Measurements from ENCODE around the gene PKN1. TPM values are rescaled to one million over a fixed set of nuclear protein-coding genes. Genes with fewer than 3 reads are reported as not detected.

PKN1 gene
- total and polyA plus RNA-seq, 4 donors = 84.3 to 197 (median 121) TPM

DNA sequence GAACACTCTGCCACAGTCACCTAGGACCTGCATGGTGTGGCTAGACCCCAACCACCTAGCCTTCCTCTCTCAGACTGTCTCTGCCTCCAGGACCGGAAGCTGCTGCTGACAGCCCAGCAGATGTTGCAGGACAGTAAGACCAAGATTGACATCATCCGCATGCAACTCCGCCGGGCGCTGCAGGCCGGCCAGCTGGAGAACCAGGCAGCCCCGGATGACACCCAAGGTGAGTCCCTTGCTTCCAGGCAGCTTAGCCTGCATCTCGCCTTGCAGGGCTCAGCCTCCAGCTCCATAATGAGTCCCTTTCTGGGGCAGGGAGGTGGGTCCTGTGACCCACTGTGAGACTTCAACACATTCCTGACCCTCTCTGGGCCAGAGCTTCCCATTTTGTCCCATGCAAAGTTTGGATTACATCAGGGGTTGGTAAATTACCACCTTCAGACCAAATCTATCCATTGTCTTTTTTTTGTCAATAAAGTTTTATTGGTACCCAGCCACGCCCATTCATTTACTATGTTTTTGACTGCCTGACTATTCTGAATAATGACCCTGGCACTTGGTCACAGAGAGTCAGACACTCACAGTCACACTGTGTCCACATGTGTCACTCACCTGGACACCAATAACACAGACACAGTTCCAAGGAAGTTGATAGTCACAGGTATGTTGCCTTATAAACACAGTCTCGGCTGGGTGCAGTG is 13.4 kb downstream of the PKN1 start:
- Histone ChIP-seq H3K4me1 (ENCODE audit: control insufficient read depth in 5 of 5, insufficient read depth in 5 of 5, low read length in 5 of 5) (no peaks in the 10 kb centered on the region), H3K4me3 (no peak overlapping the region), H3K9ac (ENCODE audit: insufficient read depth in 1 of 2, low read length in 2 of 2) (no peak overlapping the region), H3K27ac (ENCODE audit: low read depth in 1 of 2, low read length in 1 of 2) (no peak overlapping the region), H3K36me3 (ENCODE audit: control insufficient read depth in 4 of 4, insufficient read depth in 4 of 4, low read length in 4 of 4) (peaks cover 38 to 73% (median 53%) of the 10 kb centered on the region in 4 donors), H3K27me3 (ENCODE audit: control insufficient read depth in 3 of 3, insufficient read depth in 3 of 3, low read length in 2 of 3) (no peaks in the 10 kb centered on the region), H3K9me3 (ENCODE audit: control insufficient read depth in 4 of 4, insufficient read depth in 3 of 4, low read length in 3 of 4) (no peaks in the 10 kb centered on the region)
- no peak for DNase-seq
- 98 to 99% methylated on average over 10 of the region's 10 CpGs for WGBS, 2 donors
- ATAC-seq (ENCODE audit: insufficient read depth, low FRiP score) = no peak
- TF ChIP-seq, protein P1, sequence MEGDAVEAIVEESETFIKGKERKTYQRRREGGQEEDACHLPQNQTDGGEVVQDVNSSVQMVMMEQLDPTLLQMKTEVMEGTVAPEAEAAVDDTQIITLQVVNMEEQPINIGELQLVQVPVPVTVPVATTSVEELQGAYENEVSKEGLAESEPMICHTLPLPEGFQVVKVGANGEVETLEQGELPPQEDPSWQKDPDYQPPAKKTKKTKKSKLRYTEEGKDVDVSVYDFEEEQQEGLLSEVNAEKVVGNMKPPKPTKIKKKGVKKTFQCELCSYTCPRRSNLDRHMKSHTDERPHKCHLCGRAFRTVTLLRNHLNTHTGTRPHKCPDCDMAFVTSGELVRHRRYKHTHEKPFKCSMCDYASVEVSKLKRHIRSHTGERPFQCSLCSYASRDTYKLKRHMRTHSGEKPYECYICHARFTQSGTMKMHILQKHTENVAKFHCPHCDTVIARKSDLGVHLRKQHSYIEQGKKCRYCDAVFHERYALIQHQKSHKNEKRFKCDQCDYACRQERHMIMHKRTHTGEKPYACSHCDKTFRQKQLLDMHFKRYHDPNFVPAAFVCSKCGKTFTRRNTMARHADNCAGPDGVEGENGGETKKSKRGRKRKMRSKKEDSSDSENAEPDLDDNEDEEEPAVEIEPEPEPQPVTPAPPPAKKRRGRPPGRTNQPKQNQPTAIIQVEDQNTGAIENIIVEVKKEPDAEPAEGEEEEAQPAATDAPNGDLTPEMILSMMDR (IDR thresholded peaks at IDR 0.05; ENCODE audit: control extremely low read depth, extremely low read depth) = no peak

DNA sequence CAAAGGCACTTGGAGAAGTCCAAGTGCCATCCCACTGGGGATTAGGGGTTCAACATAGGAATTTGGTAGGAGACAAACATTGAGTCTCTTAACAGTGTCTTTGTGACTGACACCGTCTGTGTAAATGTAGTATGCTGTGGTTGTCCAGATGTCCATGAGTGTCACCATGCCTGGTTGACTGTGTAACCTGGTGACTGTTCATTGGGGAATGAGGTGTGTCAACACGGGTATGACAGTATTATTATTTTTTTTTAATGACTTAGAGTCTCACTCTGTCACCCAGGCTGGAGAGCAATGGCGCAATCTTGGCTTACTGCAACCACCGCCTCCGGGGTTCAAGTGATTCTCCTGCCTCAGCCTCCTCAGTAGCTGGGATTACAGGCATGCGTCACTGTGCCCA is 16.2 kb downstream of the PKN1 start:
- H3K4me3 ChIP-seq = no peak overlapping the region
- H3K36me3 ChIP-seq (ENCODE audit: control insufficient read depth in 4 of 4, insufficient read depth in 4 of 4, low read length in 4 of 4) = peaks cover 29 to 63% (median 36%) of the 10 kb centered on the region in 4 donors
- WGBS, 2 donors = 84 to 90% methylated on average over 6 of the region's 6 CpGs
- ATAC-seq (ENCODE audit: insufficient read depth, low FRiP score) = no peak
- H3K27ac ChIP-seq (ENCODE audit: low read depth in 1 of 2, low read length in 1 of 2) = no peak overlapping the region
- DNase-seq = no peak
- H3K9ac ChIP-seq (ENCODE audit: insufficient read depth in 1 of 2, low read length in 2 of 2) = no peak overlapping the region
- H3K27me3 ChIP-seq (ENCODE audit: control insufficient read depth in 3 of 3, insufficient read depth in 3 of 3, low read length in 2 of 3) = no peaks in the 10 kb centered on the region
- H3K9me3 ChIP-seq (ENCODE audit: control insufficient read depth in 4 of 4, insufficient read depth in 3 of 4, low read length in 3 of 4) = no peaks in the 10 kb centered on the region
- no peaks in the 10 kb centered on the region for H3K4me1 ChIP-seq (ENCODE audit: control insufficient read depth in 5 of 5, insufficient read depth in 5 of 5, low read length in 5 of 5)
- TF ChIP-seq, protein P1 (IDR thresholded peaks at IDR 0.05; ENCODE audit: control extremely low read depth, extremely low read depth) = no peak

DNA sequence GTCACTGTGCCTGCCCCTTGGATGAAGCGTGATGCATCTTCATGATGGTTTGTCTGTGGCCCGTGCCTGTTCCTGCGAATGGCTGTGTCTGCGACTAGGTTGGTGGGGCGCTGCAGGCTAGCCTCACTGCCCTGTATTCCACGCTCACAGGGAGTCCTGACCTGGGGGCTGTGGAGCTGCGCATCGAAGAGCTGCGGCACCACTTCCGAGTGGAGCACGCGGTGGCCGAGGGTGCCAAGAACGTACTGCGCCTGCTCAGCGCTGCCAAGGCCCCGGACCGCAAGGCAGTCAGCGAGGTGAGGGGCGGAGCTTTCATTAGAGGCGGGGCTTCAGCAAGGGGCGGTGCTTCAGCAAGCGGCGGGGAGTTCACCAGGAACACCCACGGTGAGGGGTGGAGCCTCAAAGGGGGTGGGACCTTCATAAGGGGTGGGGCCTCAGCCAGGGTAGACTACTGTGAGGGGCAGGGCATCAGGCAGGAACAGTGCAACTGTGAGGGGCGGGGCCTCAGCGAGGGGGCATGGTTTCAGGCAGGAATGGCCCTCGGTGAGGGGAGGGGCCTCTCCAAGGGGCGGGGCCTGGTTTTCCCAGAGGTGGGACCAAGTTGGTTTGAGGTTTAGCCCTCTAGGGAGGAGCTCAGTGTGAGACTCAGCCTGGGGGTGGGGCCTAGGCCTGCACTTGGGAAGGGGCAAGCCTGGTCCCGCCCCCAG is 17.2 kb downstream of the PKN1 start:
- Histone ChIP-seq H3K27me3 (ENCODE audit: control insufficient read depth in 3 of 3, insufficient read depth in 3 of 3, low read length in 2 of 3) (no peaks in the 10 kb centered on the region), H3K9me3 (ENCODE audit: control insufficient read depth in 4 of 4, insufficient read depth in 3 of 4, low read length in 3 of 4) (no peaks in the 10 kb centered on the region), H3K27ac (ENCODE audit: low read depth in 1 of 2, low read length in 1 of 2) (no peak overlapping the region), H3K36me3 (ENCODE audit: control insufficient read depth in 4 of 4, insufficient read depth in 4 of 4, low read length in 4 of 4) (peaks cover 20 to 59% (median 33%) of the 10 kb centered on the region in 4 donors), H3K9ac (ENCODE audit: insufficient read depth in 1 of 2, low read length in 2 of 2) (no peak overlapping the region), H3K4me1 (ENCODE audit: control insufficient read depth in 5 of 5, insufficient read depth in 5 of 5, low read length in 5 of 5) (no peaks in the 10 kb centered on the region), H3K4me3 (no peak overlapping the region)
- ATAC-seq (ENCODE audit: insufficient read depth, low FRiP score) (no peak), DNase-seq (peak in 2 of 3 donors; percentile 6 to 35)
- 85 to 88% methylated on average over 29 to 30 of the region's 30 CpGs for WGBS, 2 donors
- TF ChIP-seq, protein P1 (IDR thresholded peaks at IDR 0.05; ENCODE audit: control extremely low read depth, extremely low read depth) = no peak

Measured in lung (tissue), 12 donors.